Nephron progenitor cell (in vitro differentiated cells): ENCODE measurements around the gene ZNF521.

Experiments used
- DNase-seq: peaks from one replicate; pipeline ENCODE4 v3.0.0; 2021
- H3K27ac Mint-ChIP-seq: 2 replicates; pipeline ENCODE4 v1.8.0; 2021; ENCODE audit warnings: mild to moderate bottlenecking, moderate library complexity, mixed read lengths
- H3K27me3 Mint-ChIP-seq: 2 replicates; pipeline ENCODE4 v1.8.0; 2021; ENCODE audit warnings: mild to moderate bottlenecking, low read depth, mixed read lengths; ENCODE audit not compliant: poor library complexity
- H3K36me3 Mint-ChIP-seq: 2 replicates; pipeline ENCODE4 v1.8.0; 2021; ENCODE audit warnings: low read depth, mixed read lengths
- H3K4me1 Mint-ChIP-seq: 2 replicates; pipeline ENCODE4 v1.8.0; 2021; ENCODE audit warnings: mixed read lengths
- H3K4me3 Mint-ChIP-seq: 2 replicates; pipeline ENCODE4 v1.8.0; 2021; ENCODE audit warnings: mild to moderate bottlenecking, moderate library complexity, mixed read lengths
- H3K9me3 Mint-ChIP-seq: 2 replicates; pipeline ENCODE4 v1.8.0; 2021; ENCODE audit warnings: mild to moderate bottlenecking, moderate library complexity, mixed read lengths
- CTCF ChIP-seq: fragments of 200-600 bp; sonication (generic); IDR thresholded peaks from 2 replicates; pipeline ENCODE4 v1.5.0; 2021; ENCODE audit warnings: antibody characterized with exemption

The ZNF521 gene

GRCh38 chr18:25365242-25365641 is 13.3 kb upstream of the ZNF521 start:
- H3K9me3 Mint-ChIP-seq, result peaks cover 14% of the 10 kb centered on the region
- peaks cover 21% of the 10 kb centered on the region for H3K4me1 Mint-ChIP-seq
- no peak overlapping the region for H3K4me3 Mint-ChIP-seq

GRCh38 chr18:25364732-25365131 is 12.8 kb upstream of the ZNF521 start:
- H3K4me3 Mint-ChIP-seq, result no peak overlapping the region
- H3K4me1 Mint-ChIP-seq, result peaks cover 21% of the 10 kb centered on the region
- peaks cover 4% of the 10 kb centered on the region for H3K27me3 Mint-ChIP-seq
- peaks cover 14% of the 10 kb centered on the region for H3K9me3 Mint-ChIP-seq
- no peak overlapping the region for H3K27ac Mint-ChIP-seq
- TF ChIP-seq CTCF, result no peak
- peaks cover 9% of the 10 kb centered on the region for H3K36me3 Mint-ChIP-seq
- DNase-seq, result no peak

More at GRCh38 chr18:25365242-25365641, 13.3 kb upstream of the ZNF521 start:
- no peak for DNase-seq
- Mint-ChIP-seq H3K27ac (no peak overlapping the region), H3K27me3 (peaks cover 4% of the 10 kb centered on the region), H3K36me3 (peaks cover 9% of the 10 kb centered on the region)
- TF ChIP-seq CTCF, result no peak

- Mint-ChIP-seq H3K9me3 (peaks cover 4% of the 10 kb centered on the region), H3K27me3 (no peaks in the 10 kb centered on the region), H3K4me1 (peaks cover 34% of the 10 kb centered on the region), H3K36me3 (no peaks in the 10 kb centered on the region), H3K4me3 (no peak overlapping the region), H3K27ac (no peak overlapping the region)
- no peak for DNase-seq
- TF ChIP-seq CTCF, result no peak
Observed at GRCh38 chr18:25360301-25360899, 8.4 kb upstream of the ZNF521 start.

DNA sequence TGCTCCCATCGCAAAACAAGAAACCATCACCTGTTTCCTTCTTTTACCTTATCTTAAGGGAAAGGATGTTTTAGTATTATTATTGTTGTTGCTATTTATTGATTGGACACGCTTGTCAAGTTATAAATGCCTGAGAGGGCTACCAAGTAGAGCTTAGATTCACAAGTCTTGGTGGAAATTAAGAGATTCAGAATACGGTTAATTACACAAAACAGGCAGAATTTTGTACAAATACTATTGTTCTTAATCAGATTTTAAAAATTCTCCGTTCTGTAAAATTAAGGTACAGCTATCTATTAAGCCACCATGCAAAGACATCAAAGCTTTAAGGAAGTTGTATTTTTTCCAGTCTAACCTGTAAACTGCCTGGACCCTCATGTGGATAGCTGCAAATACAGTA is 1.1 kb upstream of the ZNF521 start:
- Mint-ChIP-seq H3K27ac (no peak overlapping the region), H3K36me3 (no peaks in the 10 kb centered on the region), H3K27me3 (peaks cover 29% of the 10 kb centered on the region), H3K4me3 (peak overlapping the region; percentile 96), H3K4me1 (peaks cover 29% of the 10 kb centered on the region), H3K9me3 (no peaks in the 10 kb centered on the region)
- no peak for DNase-seq
- TF ChIP-seq CTCF, result no peak

DNA sequence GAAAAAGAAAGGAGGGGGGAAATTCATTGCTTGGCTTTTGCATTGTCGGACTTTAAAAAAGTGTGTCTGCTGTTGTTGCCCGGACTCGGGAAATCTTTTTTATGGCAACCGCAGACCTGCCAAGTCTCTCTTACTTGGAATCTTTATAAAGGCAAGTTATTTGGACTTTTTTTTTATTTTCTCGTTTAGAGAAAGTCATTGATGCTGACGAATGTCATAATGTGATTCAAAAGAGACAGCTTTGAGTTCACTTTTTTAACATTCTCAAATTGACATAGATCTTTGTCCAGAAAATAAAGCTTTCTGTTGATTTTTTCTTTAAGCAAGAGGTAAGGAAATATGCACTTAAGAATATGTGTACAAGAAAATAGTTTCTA is 651 bp upstream of the ZNF521 start:
- peak overlapping the region; percentile 96 for H3K4me3 Mint-ChIP-seq
- H3K9me3 Mint-ChIP-seq, result no peaks in the 10 kb centered on the region
- TF ChIP-seq CTCF, result no peak
- peak overlapping the region; percentile 94 for H3K27ac Mint-ChIP-seq
- DNase-seq, result no peak
- no peaks in the 10 kb centered on the region for H3K36me3 Mint-ChIP-seq
- peaks cover 29% of the 10 kb centered on the region for H3K27me3 Mint-ChIP-seq
- peaks cover 34% of the 10 kb centered on the region for H3K4me1 Mint-ChIP-seq

DNA sequence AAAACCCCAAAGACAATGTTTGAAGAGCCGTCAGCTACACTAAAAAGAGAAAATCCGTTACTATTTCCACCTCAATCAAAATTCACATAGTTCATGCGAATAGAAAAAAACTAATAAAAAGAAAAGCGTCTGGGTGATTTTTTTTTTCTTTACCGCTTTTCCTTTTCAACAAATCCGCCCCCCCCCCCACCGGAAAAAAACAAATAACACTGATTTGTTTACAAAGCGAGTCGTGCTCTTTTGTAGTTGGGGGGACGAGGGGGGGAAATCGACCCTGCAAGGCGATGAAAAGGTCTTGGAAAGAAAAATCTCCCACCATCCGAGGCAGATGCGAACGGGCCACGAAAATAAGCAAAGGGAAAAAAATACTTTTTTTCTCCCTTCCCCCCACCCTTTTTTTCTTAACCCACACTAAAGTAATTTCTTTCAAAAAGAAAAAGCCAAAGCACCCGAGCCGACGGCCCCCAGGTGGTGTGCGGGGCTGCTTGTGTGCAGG is 638 bp downstream of the ZNF521 start:
- peak overlapping the region; percentile 98 for H3K27ac Mint-ChIP-seq
- no peaks in the 10 kb centered on the region for H3K36me3 Mint-ChIP-seq
- no peaks in the 10 kb centered on the region for H3K9me3 Mint-ChIP-seq
- H3K4me1 Mint-ChIP-seq, result peaks cover 47% of the 10 kb centered on the region
- no peak for TF ChIP-seq CTCF
- H3K4me3 Mint-ChIP-seq, result peak overlapping the region; percentile 98
- peaks cover 29% of the 10 kb centered on the region for H3K27me3 Mint-ChIP-seq
- DNase-seq, result peak; percentile 30
